HepG2 (cell line): ENCODE data around the gene SS18L1. TPM values are rescaled to one million over a fixed set of nuclear protein-coding genes. Genes with fewer than 3 reads are reported as not detected.
A peak's percentile ranks its signal among the peaks of the same experiment; 100 is the strongest.

Experiments
- AGO2 ChIP-seq: fragments of 200-400 bp; formaldehyde crosslinking; optimal IDR thresholded peaks from 2 replicates; pipeline ENCODE3; 2017; ENCODE audit warnings: mild to moderate bottlenecking, low read depth, low read length, moderate library complexity
- ATF7 ChIP-seq, 2 experiments: fragments of 450-650 bp in 1 of 2; sonication (generic) in 1 of 2; formaldehyde crosslinking in 1 of 2; IDR thresholded peaks; 2 replicates each; pipeline versions ENCODE4 v1.4.0 to v1.6.1; 2016 to 2020; ENCODE audit warnings: antibody characterized with exemption in 1 of 2, mild to moderate bottlenecking in 1 of 2, missing genetic modification reagents in 1 of 2
- FOXP1 ChIP-seq, 2 experiments: fragments of 450-650 bp in 1 of 2; IDR thresholded peaks; 2 replicates each; pipeline ENCODE4 v1.6.1; 2017 to 2018; ENCODE audit warnings: antibody characterized with exemption in 1 of 2
- POLR2A ChIP-seq, 2 experiments: IDR thresholded peaks; 2 replicates each; pipeline ENCODE4 v1.6.1; 2011; ENCODE audit warnings: low read depth in 2 of 2, low read length in 2 of 2, mild to moderate bottlenecking in 1 of 2, moderate library complexity in 1 of 2; ENCODE audit not compliant: insufficient read depth in 1 of 2
- TAF15 ChIP-seq: fragments of 200-400 bp; formaldehyde crosslinking; IDR thresholded peaks from one replicate; pipeline ENCODE4 v1.6.1; 2018; ENCODE audit warnings: mild to moderate bottlenecking, low read depth, low read length; ENCODE audit not compliant: poor library complexity, severe bottlenecking
- ZBTB38 ChIP-seq: sonication (generic); formaldehyde crosslinking; IDR thresholded peaks from 2 replicates; pipeline ENCODE4 v1.5.1; 2020; ENCODE audit warnings: mild to moderate bottlenecking, missing genetic modification reagents
- ZNF558 ChIP-seq: sonication (generic); formaldehyde crosslinking; IDR thresholded peaks from 2 replicates; pipeline ENCODE4 v1.9.0; 2022; ENCODE audit warnings: mild to moderate bottlenecking, missing genetic modification reagents, borderline replicate concordance
- polyA plus RNA-seq, 8 experiments: library from polyadenylated mRNA; depleted of rRNA in 3 of 8; stranded (reverse) in 7 of 8; unstranded in 1 of 8; fragments of >200 nt; fragmentation: Illumina TruSeq in 4 of 8; extraction: Trizol in 4 of 8; gene quantifications; 2 replicates each; pipeline versions ENCODE4 v1.2.1 to v1.2.3, GENCODE V29; 2011 to 2016; ENCODE audit warnings: low read depth in 4 of 8, missing spikeins in 1 of 8, mixed read lengths in 1 of 8; ENCODE audit not compliant: insufficient read depth in 1 of 8
- total RNA-seq, 5 experiments: library from RNA; depleted of rRNA; stranded (reverse); fragments of >200 nt; fragmentation: Illumina TruSeq; extraction: Trizol; gene quantifications; 2 replicates each; pipeline ENCODE4 v1.2.3, GENCODE V29; 2016; ENCODE audit warnings: low read depth in 1 of 5
- TF ChIP-seq, protein P1 (sequence below): sonication (generic); formaldehyde crosslinking; conservative IDR thresholded peaks from 2 replicates; pipeline ENCODE4 v1.4.0; 2020; ENCODE audit warnings: missing genetic modification reagents
- TF ChIP-seq, protein P2 (sequence below): IDR thresholded peaks from 2 replicates; pipeline ENCODE4 v1.6.1; 2012; ENCODE audit warnings: low read length, improper control_type of control experiment
- TF ChIP-seq, protein P3 (sequence below): sonication (generic); formaldehyde crosslinking; IDR thresholded peaks from 2 replicates; pipeline ENCODE4 v1.5.1; 2020; ENCODE audit warnings: missing genetic modification reagents, mild to moderate bottlenecking, borderline replicate concordance
- TF ChIP-seq, protein P4 (sequence below): sonication (generic); formaldehyde crosslinking; IDR thresholded peaks from 2 replicates; pipeline ENCODE4 v1.5.1; 2020; ENCODE audit warnings: mild to moderate bottlenecking, missing genetic modification reagents, moderate library complexity
- TF ChIP-seq, protein P5 (sequence below): sonication (generic); formaldehyde crosslinking; IDR thresholded peaks from 2 replicates; pipeline ENCODE4 v1.5.0; 2020; ENCODE audit warnings: mild to moderate bottlenecking, missing genetic modification reagents, moderate library complexity

SS18L1 gene
- total and polyA plus RNA-seq, 2 of the 13 experiments (the other 11 are each of a cell fraction or from before 2014, with no cell fraction given), result 17.8 to 27.6 TPM

DNA sequence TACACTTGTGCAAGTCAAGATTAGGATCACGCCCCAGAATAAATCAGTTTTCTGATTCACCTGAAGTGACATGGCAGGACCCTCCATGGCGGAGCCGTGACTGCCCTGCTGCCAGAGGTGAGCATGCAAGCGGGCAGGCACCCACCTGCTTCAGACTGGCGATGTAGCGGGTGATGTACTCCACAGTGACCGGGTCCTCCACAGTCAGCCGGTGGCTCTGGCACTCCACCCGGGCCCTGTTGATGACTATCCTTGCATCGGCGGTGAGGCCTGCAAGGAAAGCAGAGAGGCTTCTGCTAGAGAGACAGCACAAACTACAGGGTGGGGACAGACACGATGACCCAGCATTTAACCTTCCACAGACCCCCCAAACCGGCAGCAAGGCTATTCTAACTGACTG lies 3.9 kb upstream of the SS18L1 start (continued):
- TF ChIP-seq TAF15 (no peak), POLR2A (IDR thresholded peaks at IDR 0.05; ENCODE audit: insufficient read depth in 1 of 2, low read depth in 2 of 2, low read length in 2 of 2) (peak in 1 of 2 experiments; percentile 49; a peak in 1 of 4 replicates), AGO2 (peak; percentile 86), FOXP1 (IDR thresholded peaks at IDR 0.05) (no peak), FOXP1 (CRISPR knock-in tag; IDR thresholded peaks at IDR 0.05) (no peak), ATF7 (IDR thresholded peaks at IDR 0.05) (no peak), ATF7 (CRISPR knock-in tag; IDR thresholded peaks at IDR 0.05) (no peak), ZNF558 (CRISPR knock-in tag) (no peak), ZBTB38 (0 out of 2 replicates have a peak, but pooled peaks have one; percentile 39)
- TF ChIP-seq, protein P1, sequence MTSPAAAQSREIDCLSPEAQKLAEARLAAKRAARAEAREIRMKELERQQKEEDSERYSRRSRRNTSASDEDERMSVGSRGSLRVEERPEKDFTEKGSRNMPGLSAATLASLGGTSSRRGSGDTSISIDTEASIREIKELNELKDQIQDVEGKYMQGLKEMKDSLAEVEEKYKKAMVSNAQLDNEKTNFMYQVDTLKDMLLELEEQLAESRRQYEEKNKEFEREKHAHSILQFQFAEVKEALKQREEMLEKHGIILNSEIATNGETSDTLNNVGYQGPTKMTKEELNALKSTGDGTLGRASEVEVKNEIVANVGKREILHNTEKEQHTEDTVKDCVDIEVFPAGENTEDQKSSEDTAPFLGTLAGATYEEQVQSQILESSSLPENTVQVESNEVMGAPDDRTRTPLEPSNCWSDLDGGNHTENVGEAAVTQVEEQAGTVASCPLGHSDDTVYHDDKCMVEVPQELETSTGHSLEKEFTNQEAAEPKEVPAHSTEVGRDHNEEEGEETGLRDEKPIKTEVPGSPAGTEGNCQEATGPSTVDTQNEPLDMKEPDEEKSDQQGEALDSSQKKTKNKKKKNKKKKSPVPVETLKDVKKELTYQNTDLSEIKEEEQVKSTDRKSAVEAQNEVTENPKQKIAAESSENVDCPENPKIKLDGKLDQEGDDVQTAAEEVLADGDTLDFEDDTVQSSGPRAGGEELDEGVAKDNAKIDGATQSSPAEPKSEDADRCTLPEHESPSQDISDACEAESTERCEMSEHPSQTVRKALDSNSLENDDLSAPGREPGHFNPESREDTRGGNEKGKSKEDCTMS (CRISPR knock-in tag), result no peak
- TF ChIP-seq, protein P2, sequence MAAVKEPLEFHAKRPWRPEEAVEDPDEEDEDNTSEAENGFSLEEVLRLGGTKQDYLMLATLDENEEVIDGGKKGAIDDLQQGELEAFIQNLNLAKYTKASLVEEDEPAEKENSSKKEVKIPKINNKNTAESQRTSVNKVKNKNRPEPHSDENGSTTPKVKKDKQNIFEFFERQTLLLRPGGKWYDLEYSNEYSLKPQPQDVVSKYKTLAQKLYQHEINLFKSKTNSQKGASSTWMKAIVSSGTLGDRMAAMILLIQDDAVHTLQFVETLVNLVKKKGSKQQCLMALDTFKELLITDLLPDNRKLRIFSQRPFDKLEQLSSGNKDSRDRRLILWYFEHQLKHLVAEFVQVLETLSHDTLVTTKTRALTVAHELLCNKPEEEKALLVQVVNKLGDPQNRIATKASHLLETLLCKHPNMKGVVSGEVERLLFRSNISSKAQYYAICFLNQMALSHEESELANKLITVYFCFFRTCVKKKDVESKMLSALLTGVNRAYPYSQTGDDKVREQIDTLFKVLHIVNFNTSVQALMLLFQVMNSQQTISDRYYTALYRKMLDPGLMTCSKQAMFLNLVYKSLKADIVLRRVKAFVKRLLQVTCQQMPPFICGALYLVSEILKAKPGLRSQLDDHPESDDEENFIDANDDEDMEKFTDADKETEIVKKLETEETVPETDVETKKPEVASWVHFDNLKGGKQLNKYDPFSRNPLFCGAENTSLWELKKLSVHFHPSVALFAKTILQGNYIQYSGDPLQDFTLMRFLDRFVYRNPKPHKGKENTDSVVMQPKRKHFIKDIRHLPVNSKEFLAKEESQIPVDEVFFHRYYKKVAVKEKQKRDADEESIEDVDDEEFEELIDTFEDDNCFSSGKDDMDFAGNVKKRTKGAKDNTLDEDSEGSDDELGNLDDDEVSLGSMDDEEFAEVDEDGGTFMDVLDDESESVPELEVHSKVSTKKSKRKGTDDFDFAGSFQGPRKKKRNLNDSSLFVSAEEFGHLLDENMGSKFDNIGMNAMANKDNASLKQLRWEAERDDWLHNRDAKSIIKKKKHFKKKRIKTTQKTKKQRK, result no peak
- TF ChIP-seq, protein P3, sequence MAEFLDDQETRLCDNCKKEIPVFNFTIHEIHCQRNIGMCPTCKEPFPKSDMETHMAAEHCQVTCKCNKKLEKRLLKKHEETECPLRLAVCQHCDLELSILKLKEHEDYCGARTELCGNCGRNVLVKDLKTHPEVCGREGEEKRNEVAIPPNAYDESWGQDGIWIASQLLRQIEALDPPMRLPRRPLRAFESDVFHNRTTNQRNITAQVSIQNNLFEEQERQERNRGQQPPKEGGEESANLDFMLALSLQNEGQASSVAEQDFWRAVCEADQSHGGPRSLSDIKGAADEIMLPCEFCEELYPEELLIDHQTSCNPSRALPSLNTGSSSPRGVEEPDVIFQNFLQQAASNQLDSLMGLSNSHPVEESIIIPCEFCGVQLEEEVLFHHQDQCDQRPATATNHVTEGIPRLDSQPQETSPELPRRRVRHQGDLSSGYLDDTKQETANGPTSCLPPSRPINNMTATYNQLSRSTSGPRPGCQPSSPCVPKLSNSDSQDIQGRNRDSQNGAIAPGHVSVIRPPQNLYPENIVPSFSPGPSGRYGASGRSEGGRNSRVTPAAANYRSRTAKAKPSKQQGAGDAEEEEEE (CRISPR knock-in tag), result no peak
- TF ChIP-seq, protein P4, sequence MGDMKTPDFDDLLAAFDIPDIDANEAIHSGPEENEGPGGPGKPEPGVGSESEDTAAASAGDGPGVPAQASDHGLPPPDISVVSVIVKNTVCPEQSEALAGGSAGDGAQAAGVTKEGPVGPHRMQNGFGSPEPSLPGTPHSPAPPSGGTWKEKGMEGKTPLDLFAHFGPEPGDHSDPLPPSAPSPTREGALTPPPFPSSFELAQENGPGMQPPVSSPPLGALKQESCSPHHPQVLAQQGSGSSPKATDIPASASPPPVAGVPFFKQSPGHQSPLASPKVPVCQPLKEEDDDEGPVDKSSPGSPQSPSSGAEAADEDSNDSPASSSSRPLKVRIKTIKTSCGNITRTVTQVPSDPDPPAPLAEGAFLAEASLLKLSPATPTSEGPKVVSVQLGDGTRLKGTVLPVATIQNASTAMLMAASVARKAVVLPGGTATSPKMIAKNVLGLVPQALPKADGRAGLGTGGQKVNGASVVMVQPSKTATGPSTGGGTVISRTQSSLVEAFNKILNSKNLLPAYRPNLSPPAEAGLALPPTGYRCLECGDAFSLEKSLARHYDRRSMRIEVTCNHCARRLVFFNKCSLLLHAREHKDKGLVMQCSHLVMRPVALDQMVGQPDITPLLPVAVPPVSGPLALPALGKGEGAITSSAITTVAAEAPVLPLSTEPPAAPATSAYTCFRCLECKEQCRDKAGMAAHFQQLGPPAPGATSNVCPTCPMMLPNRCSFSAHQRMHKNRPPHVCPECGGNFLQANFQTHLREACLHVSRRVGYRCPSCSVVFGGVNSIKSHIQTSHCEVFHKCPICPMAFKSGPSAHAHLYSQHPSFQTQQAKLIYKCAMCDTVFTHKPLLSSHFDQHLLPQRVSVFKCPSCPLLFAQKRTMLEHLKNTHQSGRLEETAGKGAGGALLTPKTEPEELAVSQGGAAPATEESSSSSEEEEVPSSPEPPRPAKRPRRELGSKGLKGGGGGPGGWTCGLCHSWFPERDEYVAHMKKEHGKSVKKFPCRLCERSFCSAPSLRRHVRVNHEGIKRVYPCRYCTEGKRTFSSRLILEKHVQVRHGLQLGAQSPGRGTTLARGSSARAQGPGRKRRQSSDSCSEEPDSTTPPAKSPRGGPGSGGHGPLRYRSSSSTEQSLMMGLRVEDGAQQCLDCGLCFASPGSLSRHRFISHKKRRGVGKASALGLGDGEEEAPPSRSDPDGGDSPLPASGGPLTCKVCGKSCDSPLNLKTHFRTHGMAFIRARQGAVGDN (CRISPR knock-in tag), result peak; percentile 29; the same call in 1 of the 2 replicates
- TF ChIP-seq, protein P5, sequence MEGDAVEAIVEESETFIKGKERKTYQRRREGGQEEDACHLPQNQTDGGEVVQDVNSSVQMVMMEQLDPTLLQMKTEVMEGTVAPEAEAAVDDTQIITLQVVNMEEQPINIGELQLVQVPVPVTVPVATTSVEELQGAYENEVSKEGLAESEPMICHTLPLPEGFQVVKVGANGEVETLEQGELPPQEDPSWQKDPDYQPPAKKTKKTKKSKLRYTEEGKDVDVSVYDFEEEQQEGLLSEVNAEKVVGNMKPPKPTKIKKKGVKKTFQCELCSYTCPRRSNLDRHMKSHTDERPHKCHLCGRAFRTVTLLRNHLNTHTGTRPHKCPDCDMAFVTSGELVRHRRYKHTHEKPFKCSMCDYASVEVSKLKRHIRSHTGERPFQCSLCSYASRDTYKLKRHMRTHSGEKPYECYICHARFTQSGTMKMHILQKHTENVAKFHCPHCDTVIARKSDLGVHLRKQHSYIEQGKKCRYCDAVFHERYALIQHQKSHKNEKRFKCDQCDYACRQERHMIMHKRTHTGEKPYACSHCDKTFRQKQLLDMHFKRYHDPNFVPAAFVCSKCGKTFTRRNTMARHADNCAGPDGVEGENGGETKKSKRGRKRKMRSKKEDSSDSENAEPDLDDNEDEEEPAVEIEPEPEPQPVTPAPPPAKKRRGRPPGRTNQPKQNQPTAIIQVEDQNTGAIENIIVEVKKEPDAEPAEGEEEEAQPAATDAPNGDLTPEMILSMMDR (CRISPR knock-in tag), result no peak
